Hepatocyte (in vitro differentiated cells): ENCODE results near the gene UBE2D2. TPM values are rescaled to one million over a fixed set of nuclear protein-coding genes. Genes with fewer than 3 reads are reported as not detected.
A peak's percentile ranks its signal among the peaks of the same experiment; 100 is the strongest.

Experiments used
- DNase-seq: peaks from one replicate; pipeline ENCODE4 v3.0.0-alpha.2; 2016; ENCODE audit warnings: low spot score
- H2AFZ ChIP-seq: fragments of 200-600 bp; sonication (generic); 2 replicates; pipeline ENCODE4 v1.6.0; 2016; ENCODE audit warnings: antibody characterized with exemption, mild to moderate bottlenecking
- H3K27ac ChIP-seq: fragments of 200-600 bp; sonication (generic); 2 replicates; pipeline ENCODE4 v1.5.1; 2016; ENCODE audit warnings: mild to moderate bottlenecking
- H3K27me3 ChIP-seq: fragments of 200-600 bp; sonication (generic); 2 replicates; pipeline ENCODE4 v1.6.1; 2016
- H3K36me3 ChIP-seq: fragments of 200-600 bp; sonication (generic); replicated peaks from 2 replicates; pipeline ENCODE4 v1.5.1; 2016; ENCODE audit warnings: low read depth; ENCODE audit not compliant: insufficient read depth
- H3K4me1 ChIP-seq: fragments of 200-600 bp; sonication (generic); 2 replicates; pipeline ENCODE4 v1.5.1; 2016; ENCODE audit warnings: mild to moderate bottlenecking, moderate library complexity; ENCODE audit not compliant: insufficient read depth
- H3K4me2 ChIP-seq: fragments of 200-600 bp; sonication (generic); 2 replicates; pipeline ENCODE4 v1.6.0; 2016
- H3K4me3 ChIP-seq: fragments of 200-600 bp; sonication (generic); 2 replicates; pipeline ENCODE4 v1.5.1; 2016; ENCODE audit warnings: mild to moderate bottlenecking
- H3K79me2 ChIP-seq: fragments of 200-600 bp; sonication (generic); 2 replicates; pipeline ENCODE4 v1.6.0; 2017; ENCODE audit warnings: mild to moderate bottlenecking
- H3K9me2 ChIP-seq: fragments of 200-600 bp; sonication (generic); replicated peaks from 2 replicates; pipeline ENCODE4 v1.6.0; 2017; ENCODE audit warnings: mild to moderate bottlenecking; ENCODE audit not compliant: insufficient read depth
- H3K9me3 ChIP-seq: fragments of 200-600 bp; sonication (generic); 2 replicates; pipeline ENCODE4 v1.5.1; 2016; ENCODE audit warnings: low read depth, mild to moderate bottlenecking
- H4K20me1 ChIP-seq: fragments of 200-600 bp; sonication (generic); 2 replicates; pipeline ENCODE4 v1.6.0; 2016; ENCODE audit warnings: mild to moderate bottlenecking; ENCODE audit not compliant: insufficient read depth, poor library complexity, severe bottlenecking
- EZH2 ChIP-seq: fragments of 200-600 bp; sonication (generic); IDR thresholded peaks from 2 replicates; pipeline ENCODE4 v1.6.1; 2016; ENCODE audit warnings: antibody characterized with exemption, mild to moderate bottlenecking, borderline replicate concordance
- EZH2phosphoT487 ChIP-seq: fragments of 200-600 bp; sonication (generic); IDR thresholded peaks from one replicate; pipeline ENCODE4 v1.6.1; 2018; ENCODE audit warnings: antibody characterized with exemption, mild to moderate bottlenecking, low read depth, moderate library complexity; ENCODE audit not compliant: unreplicated experiment, severe bottlenecking
- WGBS: methylation state at CpG from one replicate; pipeline ENCODE4 v1.1.6; 2016; ENCODE audit warnings: low lambda C conversion rate; ENCODE audit errors: missing lambda C conversion rate; 5-methylcytosine and 5-hydroxymethylcytosine counted together
- polyA plus RNA-seq: library from polyadenylated mRNA; unstranded; fragments of >200 nt; fragmentation: Nextera tagmentation; extraction: Ambion mirVana; gene quantifications from 2 replicates; pipeline ENCODE4 v1.2.1, GENCODE V29; 2016
- total RNA-seq: library from RNA; depleted of rRNA; stranded (reverse); fragments of >200 nt; gene quantifications from 2 replicates; pipeline ENCODE4 v1.2.3, GENCODE V29; 2014
- TF ChIP-seq, protein P1 (sequence below): fragments of 200-600 bp; sonication (generic); IDR thresholded peaks from 2 replicates; pipeline ENCODE4 v1.5.1; 2016; ENCODE audit warnings: antibody characterized with exemption, mild to moderate bottlenecking; ENCODE audit not compliant: poor library complexity

UBE2D2 gene
- total and polyA plus RNA-seq, 2 experiments from 2014 or later = 85.9 to 182 TPM

DNA sequence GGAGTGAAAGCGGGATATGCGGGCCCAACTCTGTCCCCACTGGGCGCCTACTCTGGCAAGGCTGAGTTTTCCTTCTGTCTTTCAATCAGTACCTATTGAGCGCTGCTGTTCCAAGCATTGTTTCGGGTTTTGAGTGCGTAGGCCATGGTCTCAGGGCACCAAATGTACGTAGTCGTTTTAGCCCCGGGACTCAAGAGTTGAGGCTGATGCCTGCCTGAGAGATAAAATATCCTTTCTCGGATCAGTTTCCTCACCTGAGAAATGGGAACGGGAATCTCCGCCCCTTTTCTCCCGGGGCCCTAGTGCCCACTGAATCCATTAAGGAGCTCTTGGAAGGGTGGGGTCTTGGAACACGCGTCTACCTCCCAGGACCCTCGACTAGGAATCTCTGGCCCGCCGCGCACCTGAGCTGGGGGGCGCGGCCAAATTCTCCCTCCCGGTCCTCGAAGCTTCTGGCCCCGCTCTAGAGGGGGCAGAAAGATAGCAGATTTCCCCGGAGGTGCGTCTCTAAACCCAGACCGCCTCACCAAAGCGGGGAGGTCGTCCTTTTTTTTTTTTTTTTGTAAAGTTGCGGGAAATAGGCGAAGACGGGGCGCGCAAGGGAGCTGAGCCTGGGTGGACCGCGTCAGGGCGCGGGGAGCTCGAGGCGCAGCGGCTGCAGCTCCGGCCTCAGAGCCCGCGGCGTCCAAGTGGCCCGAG lies 86.5 kb downstream of the UBE2D2 start:
- H3K9me3 ChIP-seq = no peaks in the 10 kb centered on the region
- peak overlapping the region; percentile 93 for H3K27ac ChIP-seq
- no peaks in the 10 kb centered on the region for H3K27me3 ChIP-seq
- peaks cover 37% of the 10 kb centered on the region for H3K79me2 ChIP-seq
- TF ChIP-seq EZH2 (no peak), EZH2phosphoT487 (no peak)
- TF ChIP-seq, protein P1, sequence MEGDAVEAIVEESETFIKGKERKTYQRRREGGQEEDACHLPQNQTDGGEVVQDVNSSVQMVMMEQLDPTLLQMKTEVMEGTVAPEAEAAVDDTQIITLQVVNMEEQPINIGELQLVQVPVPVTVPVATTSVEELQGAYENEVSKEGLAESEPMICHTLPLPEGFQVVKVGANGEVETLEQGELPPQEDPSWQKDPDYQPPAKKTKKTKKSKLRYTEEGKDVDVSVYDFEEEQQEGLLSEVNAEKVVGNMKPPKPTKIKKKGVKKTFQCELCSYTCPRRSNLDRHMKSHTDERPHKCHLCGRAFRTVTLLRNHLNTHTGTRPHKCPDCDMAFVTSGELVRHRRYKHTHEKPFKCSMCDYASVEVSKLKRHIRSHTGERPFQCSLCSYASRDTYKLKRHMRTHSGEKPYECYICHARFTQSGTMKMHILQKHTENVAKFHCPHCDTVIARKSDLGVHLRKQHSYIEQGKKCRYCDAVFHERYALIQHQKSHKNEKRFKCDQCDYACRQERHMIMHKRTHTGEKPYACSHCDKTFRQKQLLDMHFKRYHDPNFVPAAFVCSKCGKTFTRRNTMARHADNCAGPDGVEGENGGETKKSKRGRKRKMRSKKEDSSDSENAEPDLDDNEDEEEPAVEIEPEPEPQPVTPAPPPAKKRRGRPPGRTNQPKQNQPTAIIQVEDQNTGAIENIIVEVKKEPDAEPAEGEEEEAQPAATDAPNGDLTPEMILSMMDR = no peak
- no peaks in the 10 kb centered on the region for H3K36me3 ChIP-seq
- no peak for DNase-seq
- H3K4me2 ChIP-seq = peak overlapping the region; percentile 94
- no peaks in the 10 kb centered on the region for H3K9me2 ChIP-seq
- peaks cover 5% of the 10 kb centered on the region for H4K20me1 ChIP-seq
- peaks cover 52% of the 10 kb centered on the region for H3K4me1 ChIP-seq
- 9% methylated on average over 46 of the region's 46 CpGs for WGBS
- H2AFZ ChIP-seq = peak overlapping the region; percentile 55
- H3K4me3 ChIP-seq = peak overlapping the region; percentile 97

DNA sequence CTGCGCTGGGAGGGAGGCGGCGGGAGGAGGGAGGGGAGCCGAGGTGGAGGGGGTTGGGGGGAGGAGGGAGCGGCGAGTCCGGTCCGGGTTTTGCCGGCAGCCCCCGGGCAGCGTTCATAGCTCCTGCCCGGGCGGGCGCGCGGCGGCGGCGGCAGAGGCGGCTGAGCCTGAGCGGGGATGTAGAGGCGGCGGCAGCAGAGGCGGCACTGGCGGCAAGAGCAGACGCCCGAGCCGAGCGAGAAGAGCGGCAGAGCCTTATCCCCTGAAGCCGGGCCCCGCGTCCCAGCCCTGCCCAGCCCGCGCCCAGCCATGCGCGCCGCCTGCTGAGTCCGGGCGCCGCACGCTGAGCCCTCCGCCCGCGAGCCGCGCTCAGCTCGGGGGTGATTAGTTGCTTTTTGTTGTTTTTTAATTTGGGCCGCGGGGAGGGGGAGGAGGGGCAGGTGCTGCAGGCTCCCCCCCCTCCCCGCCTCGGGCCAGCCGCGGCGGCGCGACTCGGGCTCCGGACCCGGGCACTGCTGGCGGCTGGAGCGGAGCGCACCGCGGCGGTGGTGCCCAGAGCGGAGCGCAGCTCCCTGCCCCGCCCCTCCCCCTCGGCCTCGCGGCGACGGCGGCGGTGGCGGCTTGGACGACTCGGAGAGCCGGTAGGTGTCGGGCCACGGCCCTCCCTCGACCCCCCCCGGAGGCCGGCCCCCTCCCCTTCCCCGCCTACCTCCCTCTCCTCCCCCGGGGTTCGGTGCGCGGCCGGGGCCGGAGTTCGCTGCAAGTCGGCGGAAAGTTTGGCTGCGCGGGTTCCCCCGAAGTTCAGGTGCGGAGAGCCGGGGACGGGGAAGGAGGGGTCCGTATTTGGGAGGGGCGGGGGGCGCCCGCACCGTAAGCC lies 87.3 kb downstream of the UBE2D2 start, which contains the start of gene CXXC5:
Gene CXXC5, plus strand, starts transcription at position 145 of the 877 bp plus-strand sequence. CDS start 32,175 bp downstream, outside the sequence.
- Histone ChIP-seq H3K9me3 (no peaks in the 10 kb centered on the region), H3K4me1 (peaks cover 52% of the 10 kb centered on the region), H3K36me3 (no peaks in the 10 kb centered on the region), H3K27me3 (no peaks in the 10 kb centered on the region), H3K9me2 (no peaks in the 10 kb centered on the region), H3K79me2 (peaks cover 45% of the 10 kb centered on the region), H3K27ac (peak within 1 kb of the TSS; percentile 93), H4K20me1 (peaks cover 12% of the 10 kb centered on the region), H2AFZ (peak within 1 kb of the TSS; percentile 55), H3K4me2 (peak within 1 kb of the TSS; percentile 94), H3K4me3 (peak within 1 kb of the TSS; percentile 97)
- DNase-seq = peak; percentile 93
- TF ChIP-seq EZH2 (no peak), EZH2phosphoT487 (no peak)
- TF ChIP-seq, protein P1 = no peak
- WGBS = 0% methylated on average over 10 of the region's 106 CpGs

DNA sequence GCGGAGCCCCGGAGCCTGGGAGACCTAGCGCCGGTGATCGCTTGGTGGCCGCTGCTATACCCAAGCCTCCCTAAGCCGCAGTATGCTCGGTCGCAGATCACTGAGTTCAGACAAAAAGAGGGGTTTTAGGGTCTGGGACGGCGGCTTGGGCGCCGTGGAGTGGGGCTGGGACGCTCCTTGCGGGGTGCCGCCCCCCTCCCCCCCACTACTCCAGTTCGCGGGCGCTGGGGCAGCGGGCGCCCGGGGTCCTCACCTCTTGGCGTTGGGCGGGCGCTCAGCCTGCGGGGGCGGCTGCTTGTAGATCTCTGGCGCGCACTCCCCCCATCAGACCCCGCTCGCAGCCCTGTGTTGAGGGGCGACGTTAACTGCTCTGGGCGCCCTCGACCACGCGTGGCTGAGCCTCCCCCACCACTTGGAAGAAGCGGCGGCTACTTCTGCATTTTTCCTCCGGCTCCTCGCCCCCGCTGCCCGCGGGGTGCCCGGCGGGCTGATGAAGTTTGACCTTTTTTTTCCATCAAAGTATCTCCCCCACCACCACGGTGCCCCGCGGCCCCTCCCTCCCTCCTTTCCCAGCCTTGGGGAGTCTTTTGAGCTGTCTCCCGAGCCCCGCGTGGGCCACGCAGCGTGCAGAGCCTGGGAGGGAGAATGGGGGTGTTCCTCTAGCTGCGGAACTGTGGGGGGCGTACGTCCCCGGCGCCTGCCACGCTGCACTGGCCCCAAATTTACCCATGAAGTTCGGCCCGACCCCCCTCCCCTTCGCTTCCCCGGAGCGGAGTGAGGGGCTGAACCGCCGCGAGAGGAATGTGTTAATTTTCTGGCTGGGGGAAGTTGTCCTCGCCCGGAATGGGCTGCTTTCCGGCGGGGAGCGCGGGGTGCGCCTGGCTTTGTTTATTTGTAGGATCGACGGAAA lies 88.2 kb downstream of the UBE2D2 start:
- Histone ChIP-seq H3K27ac (peak overlapping the region; percentile 93), H3K4me1 (peaks cover 52% of the 10 kb centered on the region), H3K4me2 (peak overlapping the region; percentile 94), H4K20me1 (peaks cover 20% of the 10 kb centered on the region), H3K36me3 (no peaks in the 10 kb centered on the region), H2AFZ (peak overlapping the region; percentile 55), H3K9me3 (no peaks in the 10 kb centered on the region), H3K4me3 (peak overlapping the region; percentile 97), H3K79me2 (peaks cover 54% of the 10 kb centered on the region), H3K9me2 (no peaks in the 10 kb centered on the region), H3K27me3 (no peaks in the 10 kb centered on the region)
- peak; percentile 63 for DNase-seq
- 1% methylated on average over 64 of the region's 77 CpGs for WGBS
- TF ChIP-seq, protein P1 = no peak
- TF ChIP-seq EZH2 = no peak
- TF ChIP-seq EZH2phosphoT487 = no peak
